Measurements from ENCODE around the gene SLC12A2.

DNA sequence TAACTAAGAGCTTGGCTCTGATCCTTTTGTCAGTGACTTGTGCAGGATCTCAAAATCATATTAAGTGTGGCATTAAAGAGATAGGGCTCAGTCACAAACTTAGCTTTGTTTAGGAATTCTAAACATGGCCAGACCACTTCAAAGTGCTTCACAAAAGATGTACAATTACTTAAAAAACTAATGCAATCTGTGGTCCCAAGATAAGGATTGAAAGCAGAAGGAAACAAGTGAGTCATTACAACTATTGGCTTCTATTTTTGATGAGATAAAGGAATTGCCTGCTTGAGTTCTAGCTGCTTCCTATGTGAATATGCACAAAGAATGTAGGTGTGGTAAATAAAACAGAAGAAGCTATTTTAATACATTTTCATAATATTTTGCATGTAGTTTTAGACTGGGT lies 44.9 kb upstream of the SLC12A2 start:
- TF ChIP-seq, protein P1, sequence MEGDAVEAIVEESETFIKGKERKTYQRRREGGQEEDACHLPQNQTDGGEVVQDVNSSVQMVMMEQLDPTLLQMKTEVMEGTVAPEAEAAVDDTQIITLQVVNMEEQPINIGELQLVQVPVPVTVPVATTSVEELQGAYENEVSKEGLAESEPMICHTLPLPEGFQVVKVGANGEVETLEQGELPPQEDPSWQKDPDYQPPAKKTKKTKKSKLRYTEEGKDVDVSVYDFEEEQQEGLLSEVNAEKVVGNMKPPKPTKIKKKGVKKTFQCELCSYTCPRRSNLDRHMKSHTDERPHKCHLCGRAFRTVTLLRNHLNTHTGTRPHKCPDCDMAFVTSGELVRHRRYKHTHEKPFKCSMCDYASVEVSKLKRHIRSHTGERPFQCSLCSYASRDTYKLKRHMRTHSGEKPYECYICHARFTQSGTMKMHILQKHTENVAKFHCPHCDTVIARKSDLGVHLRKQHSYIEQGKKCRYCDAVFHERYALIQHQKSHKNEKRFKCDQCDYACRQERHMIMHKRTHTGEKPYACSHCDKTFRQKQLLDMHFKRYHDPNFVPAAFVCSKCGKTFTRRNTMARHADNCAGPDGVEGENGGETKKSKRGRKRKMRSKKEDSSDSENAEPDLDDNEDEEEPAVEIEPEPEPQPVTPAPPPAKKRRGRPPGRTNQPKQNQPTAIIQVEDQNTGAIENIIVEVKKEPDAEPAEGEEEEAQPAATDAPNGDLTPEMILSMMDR (conservative IDR thresholded peaks at IDR 0.05; ENCODE audit: low read length), result no peak
- TF ChIP-seq EZH2phosphoT487 (IDR thresholded peaks at IDR 0.05; ENCODE audit: borderline replicate concordance, low read depth, low read length), result no peak
